Measurements from ENCODE around the gene BCL11A.

BCL11A gene

GRCh38 chr2:60523963-60524362 is 29.5 kb downstream of the BCL11A start:
- no peak for DNase-seq

GRCh38 chr2:60522462-60522861 is 31.0 kb downstream of the BCL11A start:
- DNase-seq: no peak

- DNase-seq: no peak
These were observed 31.8 kb downstream of the BCL11A start for GRCh38 chr2:60521626-60522025.

- DNase-seq: no peak
These were observed 32.4 kb downstream of the BCL11A start for GRCh38 chr2:60520917-60521539.

- DNase-seq: no peak
These were observed 33.1 kb downstream of the BCL11A start for GRCh38 chr2:60520151-60520876.

- DNase-seq: no peak
These were observed 34.1 kb downstream of the BCL11A start for GRCh38 chr2:60519231-60519863.

GRCh38 chr2:60518567-60518966 is 34.9 kb downstream of the BCL11A start:
- no peak for DNase-seq

GRCh38 chr2:60517446-60517845 is 36.0 kb downstream of the BCL11A start:
- DNase-seq: no peak

- DNase-seq: no peak
These were observed 36.6 kb downstream of the BCL11A start for GRCh38 chr2:60516826-60517225.

GRCh38 chr2:60516383-60516811 is 37.1 kb downstream of the BCL11A start:
- DNase-seq: no peak

- DNase-seq: no peak
These were observed 37.7 kb downstream of the BCL11A start for GRCh38 chr2:60515721-60516226.

GRCh38 chr2:60513996-60514395 is 39.5 kb downstream of the BCL11A start:
- DNase-seq: no peak

- DNase-seq: no peak
These were observed 40.3 kb downstream of the BCL11A start for GRCh38 chr2:60513191-60513590.

GRCh38 chr2:60512641-60513040 is 40.8 kb downstream of the BCL11A start:
- DNase-seq: no peak

GRCh38 chr2:60512062-60512622 is 41.3 kb downstream of the BCL11A start:
- DNase-seq: no peak

GRCh38 chr2:60510713-60511112 is 42.7 kb downstream of the BCL11A start:
- no peak for DNase-seq

GRCh38 chr2:60509066-60509465 is 44.4 kb downstream of the BCL11A start:
- DNase-seq: no peak

- DNase-seq: no peak
These were observed 45.0 kb downstream of the BCL11A start for GRCh38 chr2:60508339-60508917.

GRCh38 chr2:60507211-60507965 is 46.1 kb downstream of the BCL11A start:
- DNase-seq: no peak

- DNase-seq: no peak
These were observed 47.6 kb downstream of the BCL11A start for GRCh38 chr2:60505880-60506260.

GRCh38 chr2:60505240-60505879 is 48.1 kb downstream of the BCL11A start:
- DNase-seq: no peak

GRCh38 chr2:60504049-60504448 is 49.4 kb downstream of the BCL11A start:
- no peak for DNase-seq
